Endothelial cell of umbilical vein (primary cell): ENCODE results near the gene MRPL9.

ENCODE experiments used
- EZH2 ChIP-seq: IDR thresholded peaks from 2 replicates; pipeline ENCODE4 v1.6.1; 2012; ENCODE audit warnings: borderline replicate concordance, low read depth, mild to moderate bottlenecking, moderate library complexity, low read length, inconsistent platforms; ENCODE audit not compliant: severe bottlenecking
- FOS ChIP-seq: IDR thresholded peaks from 2 replicates; pipeline ENCODE4 v1.6.1; 2011; ENCODE audit warnings: mild to moderate bottlenecking, low read length, moderate library complexity, borderline replicate concordance; ENCODE audit not compliant: insufficient read depth
- MYC ChIP-seq: IDR thresholded peaks from one replicate; pipeline ENCODE4 v1.6.1; 2011; ENCODE audit warnings: mild to moderate bottlenecking, low read depth, low read length
- POLR2A ChIP-seq: IDR thresholded peaks from 2 replicates; pipeline ENCODE4 v1.6.1; 2012; ENCODE audit warnings: low read depth, mild to moderate bottlenecking, control low read depth, low read length
- POLR2AphosphoS5 ChIP-seq: IDR thresholded peaks from 2 replicates; pipeline ENCODE4 v1.6.1; 2012; ENCODE audit warnings: low read depth, mild to moderate bottlenecking, control low read depth, low read length, moderate library complexity; ENCODE audit not compliant: insufficient read depth
- TF ChIP-seq, protein P1 (sequence below), 2 donors: IDR thresholded peaks; 1 replicate in 1 of 2; 2 replicates in 1 of 2; pipeline ENCODE4 v1.5.1; 2011; ENCODE audit warnings: low read length in 2 of 2, mild to moderate bottlenecking in 2 of 2, moderate library complexity in 2 of 2, control low read depth in 1 of 2, inconsistent platforms in 1 of 2, low read depth in 1 of 2; ENCODE audit not compliant: insufficient read depth in 1 of 2; ENCODE audit errors: extremely low read depth in 1 of 2
- TF ChIP-seq, protein P2 (sequence below): IDR thresholded peaks from 2 replicates; pipeline ENCODE4 v1.6.1; 2011; ENCODE audit not compliant: insufficient read depth, insufficient read length

DNA sequence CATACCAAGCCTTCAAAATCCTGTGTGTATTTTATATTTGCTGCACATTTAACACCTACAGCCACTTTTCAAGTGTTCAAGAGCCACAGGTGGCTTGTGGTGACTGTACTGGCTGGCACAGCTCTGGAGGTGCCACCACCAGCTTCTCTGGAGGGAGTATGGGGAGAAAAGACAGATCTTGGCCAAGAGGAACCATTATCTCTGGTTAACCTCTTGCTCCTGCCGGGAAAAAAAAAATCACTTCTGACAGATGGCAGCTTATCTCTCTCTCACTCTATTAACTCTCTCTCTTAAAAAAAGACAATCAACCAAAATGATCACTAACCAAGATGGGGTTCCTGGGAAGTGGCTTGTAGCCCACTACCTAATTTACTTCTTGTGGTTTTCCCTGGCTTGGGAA is 43.2 kb downstream of the MRPL9 start:
- TF ChIP-seq POLR2A (no peak), EZH2 (peak; percentile 4), MYC (no peak), FOS (no peak), POLR2AphosphoS5 (no peak)
- TF ChIP-seq, protein P1, sequence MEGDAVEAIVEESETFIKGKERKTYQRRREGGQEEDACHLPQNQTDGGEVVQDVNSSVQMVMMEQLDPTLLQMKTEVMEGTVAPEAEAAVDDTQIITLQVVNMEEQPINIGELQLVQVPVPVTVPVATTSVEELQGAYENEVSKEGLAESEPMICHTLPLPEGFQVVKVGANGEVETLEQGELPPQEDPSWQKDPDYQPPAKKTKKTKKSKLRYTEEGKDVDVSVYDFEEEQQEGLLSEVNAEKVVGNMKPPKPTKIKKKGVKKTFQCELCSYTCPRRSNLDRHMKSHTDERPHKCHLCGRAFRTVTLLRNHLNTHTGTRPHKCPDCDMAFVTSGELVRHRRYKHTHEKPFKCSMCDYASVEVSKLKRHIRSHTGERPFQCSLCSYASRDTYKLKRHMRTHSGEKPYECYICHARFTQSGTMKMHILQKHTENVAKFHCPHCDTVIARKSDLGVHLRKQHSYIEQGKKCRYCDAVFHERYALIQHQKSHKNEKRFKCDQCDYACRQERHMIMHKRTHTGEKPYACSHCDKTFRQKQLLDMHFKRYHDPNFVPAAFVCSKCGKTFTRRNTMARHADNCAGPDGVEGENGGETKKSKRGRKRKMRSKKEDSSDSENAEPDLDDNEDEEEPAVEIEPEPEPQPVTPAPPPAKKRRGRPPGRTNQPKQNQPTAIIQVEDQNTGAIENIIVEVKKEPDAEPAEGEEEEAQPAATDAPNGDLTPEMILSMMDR (IDR thresholded peaks at IDR 0.05; ENCODE audit: extremely low read depth in 1 of 2, insufficient read depth in 1 of 2, low read depth in 1 of 2, low read length in 2 of 2) = no peak
- TF ChIP-seq, protein P2, sequence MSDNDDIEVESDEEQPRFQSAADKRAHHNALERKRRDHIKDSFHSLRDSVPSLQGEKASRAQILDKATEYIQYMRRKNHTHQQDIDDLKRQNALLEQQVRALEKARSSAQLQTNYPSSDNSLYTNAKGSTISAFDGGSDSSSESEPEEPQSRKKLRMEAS = no peak
